Hepatocyte (in vitro differentiated cells): ENCODE measurements around the gene DHRS12.
A peak's percentile ranks its signal among the peaks of the same experiment; 100 is the strongest.

Experiments
- CTCF ChIP-seq: fragments of 200-600 bp; sonication (generic); IDR thresholded peaks from 2 replicates; pipeline ENCODE4 v1.5.1; 2016; ENCODE audit warnings: antibody characterized with exemption, mild to moderate bottlenecking; ENCODE audit not compliant: poor library complexity
- EZH2 ChIP-seq: fragments of 200-600 bp; sonication (generic); IDR thresholded peaks from 2 replicates; pipeline ENCODE4 v1.6.1; 2016; ENCODE audit warnings: antibody characterized with exemption, mild to moderate bottlenecking, borderline replicate concordance

GRCh38 chr13:51832471-51833152 lies 28.6 kb upstream of the DHRS12 start:
- TF ChIP-seq EZH2, result no peak
- peak; percentile 20 for TF ChIP-seq CTCF
